Astrocyte (in vitro differentiated cells and primary cell): ENCODE results near the gene PPP1R14B. TPM values are rescaled to one million over a fixed set of nuclear protein-coding genes. Genes with fewer than 3 reads are reported as not detected.

Source experiments
- DNase-seq: peaks from one replicate; pipeline ENCODE4 v3.0.0-alpha.2; 2010; ENCODE audit warnings: low read depth
- FAIRE-seq: peaks from 2 replicates; lab custom pipeline; 2011; peaks lifted over from hg19 to GRCh38; lab: Jason Lieb, UNC
- H2AFZ ChIP-seq: 2 replicates; pipeline ENCODE4 v1.6.0; 2012; ENCODE audit warnings: low read depth, low read length, inconsistent platforms
- H3K27ac ChIP-seq: 2 replicates; pipeline ENCODE4 v1.5.1; 2011; ENCODE audit warnings: low read depth, low read length, inconsistent platforms
- H3K27me3 ChIP-seq: 2 replicates; pipeline ENCODE4 v1.6.0; 2011; ENCODE audit warnings: low read length, inconsistent platforms; ENCODE audit not compliant: insufficient read depth
- H3K36me3 ChIP-seq: 2 replicates; pipeline ENCODE4 v1.5.1; 2011; ENCODE audit warnings: low read length, inconsistent platforms; ENCODE audit not compliant: insufficient read depth
- H3K4me1 ChIP-seq: 2 replicates; pipeline ENCODE4 v1.5.1; 2011; ENCODE audit warnings: low read length, inconsistent platforms; ENCODE audit not compliant: insufficient read depth
- H3K4me2 ChIP-seq: 2 replicates; pipeline ENCODE4 v1.6.0; 2012; ENCODE audit warnings: low read length, inconsistent platforms
- H3K4me3 ChIP-seq: 2 replicates; pipeline ENCODE4 v1.5.1; 2011; ENCODE audit warnings: low read depth, mild to moderate bottlenecking, low read length, inconsistent platforms; ENCODE audit not compliant: insufficient read depth
- H3K79me2 ChIP-seq: 2 replicates; pipeline ENCODE4 v1.6.0; 2012; ENCODE audit warnings: mild to moderate bottlenecking, low read length, inconsistent platforms; ENCODE audit not compliant: insufficient read depth
- H3K9ac ChIP-seq: 2 replicates; pipeline ENCODE4 v1.6.0; 2012; ENCODE audit warnings: mild to moderate bottlenecking, low read length, inconsistent platforms
- H3K9me3 ChIP-seq: 2 replicates; pipeline ENCODE4 v1.5.1; 2012; ENCODE audit warnings: low read depth, mild to moderate bottlenecking, low read length, inconsistent platforms; ENCODE audit not compliant: insufficient read depth
- H4K20me1 ChIP-seq: 2 replicates; pipeline ENCODE4 v1.6.0; 2012; ENCODE audit warnings: low read length, inconsistent platforms; ENCODE audit not compliant: insufficient read depth
- H3K27ac Mint-ChIP-seq: one replicate; pipeline ENCODE4 v1.8.0; 2021; ENCODE audit warnings: mild to moderate bottlenecking, mixed read lengths; ENCODE audit not compliant: unreplicated experiment
- H3K27me3 Mint-ChIP-seq: one replicate; pipeline ENCODE4 v1.8.0; 2021; ENCODE audit warnings: low read depth, mixed read lengths; ENCODE audit not compliant: unreplicated experiment
- H3K36me3 Mint-ChIP-seq: one replicate; pipeline ENCODE4 v1.8.0; 2021; ENCODE audit warnings: low read depth, mixed read lengths; ENCODE audit not compliant: unreplicated experiment
- H3K4me1 Mint-ChIP-seq: one replicate; pipeline ENCODE4 v1.8.0; 2021; ENCODE audit warnings: low read depth, mixed read lengths; ENCODE audit not compliant: unreplicated experiment
- H3K4me3 Mint-ChIP-seq: one replicate; pipeline ENCODE4 v1.8.0; 2021; ENCODE audit warnings: mild to moderate bottlenecking, moderate library complexity, mixed read lengths; ENCODE audit not compliant: unreplicated experiment
- H3K9me3 Mint-ChIP-seq: one replicate; pipeline ENCODE4 v1.8.0; 2021; ENCODE audit warnings: mild to moderate bottlenecking, mixed read lengths; ENCODE audit not compliant: unreplicated experiment
- EZH2 ChIP-seq: IDR thresholded peaks from 2 replicates; pipeline ENCODE4 v1.6.1; 2012; ENCODE audit warnings: mild to moderate bottlenecking, low read length, inconsistent platforms; ENCODE audit not compliant: insufficient read depth
- total RNA-seq: library from RNA; stranded (reverse); gene quantifications from 2 replicates; pipeline ENCODE4 v1.2.1, GENCODE V29; 2021
- TF ChIP-seq, protein P1 (sequence below): IDR thresholded peaks from 2 replicates; pipeline ENCODE4 v1.5.1; 2011; ENCODE audit warnings: low read depth, mild to moderate bottlenecking, inconsistent platforms, low read length, moderate library complexity; ENCODE audit not compliant: insufficient read depth

The PPP1R14B gene
- total RNA-seq, 1 donor from 2014 or later = 370 TPM

DNA sequence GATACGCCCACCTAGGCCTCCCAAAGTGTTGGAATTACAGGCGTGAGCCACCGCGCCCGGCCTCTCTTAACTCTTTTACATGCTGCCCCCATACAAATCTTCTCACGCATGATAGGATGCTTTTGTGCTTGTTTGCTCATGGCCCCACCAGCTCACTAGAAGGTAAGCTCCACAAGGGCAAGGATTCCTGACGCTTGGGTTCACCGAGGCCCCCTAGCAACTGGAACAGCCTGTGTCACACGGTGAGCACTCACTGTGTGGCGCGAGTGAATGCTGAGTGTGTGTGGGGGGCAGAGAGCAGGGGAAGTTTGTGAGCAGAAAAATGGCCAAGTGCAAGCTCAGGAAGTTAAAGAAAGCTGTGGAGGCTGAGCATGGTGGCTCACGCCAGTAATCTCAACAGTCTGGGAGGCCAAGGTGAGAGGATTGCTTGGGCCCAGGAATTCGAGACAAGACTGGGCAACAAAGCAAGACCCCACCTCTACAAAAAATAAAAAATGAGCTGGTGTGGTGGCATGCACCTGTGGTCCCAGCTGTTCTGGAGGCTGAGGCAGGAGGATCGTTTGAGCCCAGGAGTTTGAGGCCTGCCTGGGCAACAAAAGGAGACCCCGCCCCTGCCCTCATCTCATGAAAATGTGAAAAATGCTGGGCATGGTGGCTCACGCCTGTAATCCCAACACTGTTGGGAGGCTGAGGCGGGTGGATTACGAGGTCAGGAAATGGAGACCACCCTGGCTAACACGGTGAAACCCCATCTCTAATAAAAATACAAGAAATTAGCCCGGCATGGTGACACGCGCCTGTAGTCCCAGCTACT lies 35.4 kb upstream of the PPP1R14B start:
- Mint-ChIP-seq H3K36me3 (peaks cover 7% of the 10 kb centered on the region), H3K27me3 (no peaks in the 10 kb centered on the region), H3K4me1 (peaks cover 3% of the 10 kb centered on the region), H3K27ac (no peak overlapping the region), H3K9me3 (no peaks in the 10 kb centered on the region), H3K4me3 (no peak overlapping the region)
- Histone ChIP-seq H3K4me3 (no peak overlapping the region), H3K27me3 (no peaks in the 10 kb centered on the region), H2AFZ (no peak overlapping the region), H3K4me2 (no peak overlapping the region), H3K9me3 (no peaks in the 10 kb centered on the region), H4K20me1 (no peaks in the 10 kb centered on the region), H3K79me2 (peaks cover 16% of the 10 kb centered on the region), H3K9ac (no peak overlapping the region), H3K27ac (no peak overlapping the region), H3K4me1 (peaks cover 10% of the 10 kb centered on the region), H3K36me3 (no peaks in the 10 kb centered on the region)
- TF ChIP-seq, protein P1, sequence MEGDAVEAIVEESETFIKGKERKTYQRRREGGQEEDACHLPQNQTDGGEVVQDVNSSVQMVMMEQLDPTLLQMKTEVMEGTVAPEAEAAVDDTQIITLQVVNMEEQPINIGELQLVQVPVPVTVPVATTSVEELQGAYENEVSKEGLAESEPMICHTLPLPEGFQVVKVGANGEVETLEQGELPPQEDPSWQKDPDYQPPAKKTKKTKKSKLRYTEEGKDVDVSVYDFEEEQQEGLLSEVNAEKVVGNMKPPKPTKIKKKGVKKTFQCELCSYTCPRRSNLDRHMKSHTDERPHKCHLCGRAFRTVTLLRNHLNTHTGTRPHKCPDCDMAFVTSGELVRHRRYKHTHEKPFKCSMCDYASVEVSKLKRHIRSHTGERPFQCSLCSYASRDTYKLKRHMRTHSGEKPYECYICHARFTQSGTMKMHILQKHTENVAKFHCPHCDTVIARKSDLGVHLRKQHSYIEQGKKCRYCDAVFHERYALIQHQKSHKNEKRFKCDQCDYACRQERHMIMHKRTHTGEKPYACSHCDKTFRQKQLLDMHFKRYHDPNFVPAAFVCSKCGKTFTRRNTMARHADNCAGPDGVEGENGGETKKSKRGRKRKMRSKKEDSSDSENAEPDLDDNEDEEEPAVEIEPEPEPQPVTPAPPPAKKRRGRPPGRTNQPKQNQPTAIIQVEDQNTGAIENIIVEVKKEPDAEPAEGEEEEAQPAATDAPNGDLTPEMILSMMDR = no peak
- no peak for TF ChIP-seq EZH2
- no peak for FAIRE-seq
- no peak for DNase-seq

- no peak for TF ChIP-seq EZH2
- TF ChIP-seq, protein P1 = no peak
- H3K27ac Mint-ChIP-seq = no peak overlapping the region
Observed at GRCh38 chr11:64278576-64279190, 31.9 kb upstream of the PPP1R14B start.

More at GRCh38 chr11:64278576-64279190, 31.9 kb upstream of the PPP1R14B start:
- no peak overlapping the region for H3K4me2 ChIP-seq
- peaks cover 8% of the 10 kb centered on the region for H3K79me2 ChIP-seq
- H3K4me1 Mint-ChIP-seq = no peaks in the 10 kb centered on the region
- no peaks in the 10 kb centered on the region for H3K9me3 ChIP-seq
- no peaks in the 10 kb centered on the region for H3K36me3 ChIP-seq
- H3K9ac ChIP-seq = no peak overlapping the region
- no peaks in the 10 kb centered on the region for H3K27me3 ChIP-seq
- DNase-seq = no peak
- H3K4me3 Mint-ChIP-seq = no peak overlapping the region
- peaks cover 5% of the 10 kb centered on the region for H3K4me1 ChIP-seq
- FAIRE-seq = no peak
- no peaks in the 10 kb centered on the region for H3K9me3 Mint-ChIP-seq
- peaks cover 11% of the 10 kb centered on the region for H3K36me3 Mint-ChIP-seq
- H3K27ac ChIP-seq = no peak overlapping the region
- no peak overlapping the region for H2AFZ ChIP-seq
- H3K4me3 ChIP-seq = no peak overlapping the region
- H4K20me1 ChIP-seq = no peaks in the 10 kb centered on the region
- H3K27me3 Mint-ChIP-seq = no peaks in the 10 kb centered on the region
